Osteocyte (in vitro differentiated cells): Measurements from ENCODE around the gene ALDH16A1. TPM values are rescaled to one million over a fixed set of nuclear protein-coding genes. Genes with fewer than 3 reads are reported as not detected.

Experiments used
- DNase-seq: peaks from one replicate; pipeline ENCODE4 v3.0.0; 2021; ENCODE audit warnings: mixed read lengths; ENCODE audit not compliant: unreplicated experiment; ENCODE audit errors: extremely low spot score
- H3K27ac Mint-ChIP-seq: one replicate; pipeline ENCODE4 v1.8.0; 2021; ENCODE audit warnings: mild to moderate bottlenecking, mixed read lengths; ENCODE audit not compliant: unreplicated experiment
- H3K27me3 Mint-ChIP-seq: one replicate; pipeline ENCODE4 v1.8.0; 2021; ENCODE audit warnings: mixed read lengths; ENCODE audit not compliant: unreplicated experiment
- H3K36me3 Mint-ChIP-seq: one replicate; pipeline ENCODE4 v1.8.0; 2021; ENCODE audit warnings: mixed read lengths; ENCODE audit not compliant: unreplicated experiment
- H3K4me1 Mint-ChIP-seq: one replicate; pipeline ENCODE4 v1.8.0; 2021; ENCODE audit warnings: mixed read lengths; ENCODE audit not compliant: unreplicated experiment
- H3K4me3 Mint-ChIP-seq: one replicate; pipeline ENCODE4 v1.8.0; 2021; ENCODE audit warnings: mild to moderate bottlenecking, moderate library complexity, mixed read lengths; ENCODE audit not compliant: unreplicated experiment
- H3K9me3 Mint-ChIP-seq: one replicate; pipeline ENCODE4 v1.8.0; 2021; ENCODE audit warnings: mixed read lengths; ENCODE audit not compliant: unreplicated experiment
- microRNA-seq: library from miRNA; unstranded; fragments of <30 nt; microRNA quantifications from one replicate; pipeline ENCODE4 v1.1.0, GENCODE V29; 2020; ENCODE audit not compliant: unreplicated experiment
- total RNA-seq: library from RNA; stranded (reverse); gene quantifications from 2 replicates; pipeline ENCODE4 v1.2.1, GENCODE V29; 2021
- TF ChIP-seq, protein P1 (sequence below): fragments of 200-600 bp; sonication (generic); IDR thresholded peaks from 2 replicates; pipeline ENCODE4 v1.5.0; 2021; ENCODE audit warnings: antibody characterized with exemption, mild to moderate bottlenecking, moderate library complexity

The ALDH16A1 gene
- total RNA-seq, 1 donor from 2014 or later, result 31.8 TPM

DNA sequence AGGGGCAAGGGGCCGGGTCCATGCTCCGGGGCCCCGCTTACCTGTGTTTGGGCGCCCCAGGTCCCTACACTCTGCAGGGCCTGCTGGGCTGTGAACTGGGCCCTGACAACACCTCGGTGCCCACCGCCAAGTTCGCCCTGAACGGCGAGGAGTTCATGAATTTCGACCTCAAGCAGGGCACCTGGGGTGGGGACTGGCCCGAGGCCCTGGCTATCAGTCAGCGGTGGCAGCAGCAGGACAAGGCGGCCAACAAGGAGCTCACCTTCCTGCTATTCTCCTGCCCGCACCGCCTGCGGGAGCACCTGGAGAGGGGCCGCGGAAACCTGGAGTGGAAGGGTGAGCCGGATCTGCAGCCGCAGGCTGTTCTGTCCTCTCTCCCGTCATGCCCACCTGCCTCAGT is 61.1 kb downstream of the ALDH16A1 start:
- DNase-seq, result no peak
- peak overlapping the region; percentile 78 for H3K4me3 Mint-ChIP-seq
- H3K9me3 Mint-ChIP-seq, result no peaks in the 10 kb centered on the region
- peaks cover 20% of the 10 kb centered on the region for H3K36me3 Mint-ChIP-seq
- no peaks in the 10 kb centered on the region for H3K27me3 Mint-ChIP-seq
- TF ChIP-seq, protein P1, sequence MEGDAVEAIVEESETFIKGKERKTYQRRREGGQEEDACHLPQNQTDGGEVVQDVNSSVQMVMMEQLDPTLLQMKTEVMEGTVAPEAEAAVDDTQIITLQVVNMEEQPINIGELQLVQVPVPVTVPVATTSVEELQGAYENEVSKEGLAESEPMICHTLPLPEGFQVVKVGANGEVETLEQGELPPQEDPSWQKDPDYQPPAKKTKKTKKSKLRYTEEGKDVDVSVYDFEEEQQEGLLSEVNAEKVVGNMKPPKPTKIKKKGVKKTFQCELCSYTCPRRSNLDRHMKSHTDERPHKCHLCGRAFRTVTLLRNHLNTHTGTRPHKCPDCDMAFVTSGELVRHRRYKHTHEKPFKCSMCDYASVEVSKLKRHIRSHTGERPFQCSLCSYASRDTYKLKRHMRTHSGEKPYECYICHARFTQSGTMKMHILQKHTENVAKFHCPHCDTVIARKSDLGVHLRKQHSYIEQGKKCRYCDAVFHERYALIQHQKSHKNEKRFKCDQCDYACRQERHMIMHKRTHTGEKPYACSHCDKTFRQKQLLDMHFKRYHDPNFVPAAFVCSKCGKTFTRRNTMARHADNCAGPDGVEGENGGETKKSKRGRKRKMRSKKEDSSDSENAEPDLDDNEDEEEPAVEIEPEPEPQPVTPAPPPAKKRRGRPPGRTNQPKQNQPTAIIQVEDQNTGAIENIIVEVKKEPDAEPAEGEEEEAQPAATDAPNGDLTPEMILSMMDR, result no peak
- peaks cover 28% of the 10 kb centered on the region for H3K4me1 Mint-ChIP-seq
- no peak overlapping the region for H3K27ac Mint-ChIP-seq

DNA sequence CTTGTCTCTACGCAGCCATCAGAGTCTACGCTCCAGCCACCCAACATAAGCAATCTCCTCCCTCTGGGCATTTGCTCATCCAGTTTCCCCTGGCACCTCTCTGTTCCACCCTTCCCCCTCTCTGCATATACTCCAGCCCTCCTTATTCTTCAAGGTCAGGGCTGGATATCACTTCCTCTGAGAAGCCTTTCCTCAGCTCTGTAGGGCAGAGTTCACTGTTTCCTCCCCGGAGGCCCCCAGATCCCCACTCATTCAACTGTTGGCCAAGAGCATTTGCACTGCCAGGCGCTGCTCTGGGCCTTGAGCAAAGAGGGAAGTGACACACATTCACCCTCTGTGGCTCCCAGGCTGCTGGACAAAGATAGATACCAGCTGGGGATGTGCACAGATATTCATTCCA is 62.7 kb downstream of the ALDH16A1 start:
- DNase-seq, result no peak
- peaks cover 28% of the 10 kb centered on the region for H3K4me1 Mint-ChIP-seq
- H3K9me3 Mint-ChIP-seq, result no peaks in the 10 kb centered on the region
- H3K4me3 Mint-ChIP-seq, result no peak overlapping the region
- peaks cover 28% of the 10 kb centered on the region for H3K36me3 Mint-ChIP-seq
- no peaks in the 10 kb centered on the region for H3K27me3 Mint-ChIP-seq
- H3K27ac Mint-ChIP-seq, result no peak overlapping the region
- TF ChIP-seq, protein P1, result no peak

DNA sequence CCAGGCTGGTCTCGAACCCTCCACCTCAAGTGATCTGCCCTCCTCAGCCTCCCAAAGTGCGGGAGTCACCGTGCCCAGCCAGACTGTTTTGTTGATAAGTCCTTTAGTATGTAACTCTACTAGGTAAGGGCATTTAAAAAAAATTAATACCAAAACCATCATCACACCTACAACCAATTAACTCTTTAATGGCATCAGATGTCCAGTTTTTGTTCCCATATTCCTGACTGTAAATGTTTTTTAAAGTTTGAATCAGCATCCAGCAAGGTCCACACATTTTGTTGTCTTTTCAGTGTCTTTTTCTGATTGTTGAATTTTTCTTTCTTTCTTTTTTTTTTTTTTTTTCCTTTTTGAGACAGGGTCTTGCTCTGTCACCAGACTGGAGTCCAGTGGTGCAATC is 65.0 kb downstream of the ALDH16A1 start:
- no peak overlapping the region for H3K4me3 Mint-ChIP-seq
- peaks cover 16% of the 10 kb centered on the region for H3K4me1 Mint-ChIP-seq
- no peaks in the 10 kb centered on the region for H3K9me3 Mint-ChIP-seq

More for the DNA sequence above, 65.0 kb downstream of the ALDH16A1 start:
- TF ChIP-seq, protein P1, result no peak
- Mint-ChIP-seq H3K36me3 (peaks cover 30% of the 10 kb centered on the region), H3K27me3 (no peaks in the 10 kb centered on the region), H3K27ac (no peak overlapping the region)
- DNase-seq, result no peak

Small RNAs within 50 kb of the gene (microRNA-seq; reads per million reads assigned to microRNA genes)
- gene MIR150, result not detected

Other genes starting within 250 kb of the ALDH16A1 start
- 5.3 and 6.0 TPM in 2 replicates for gene SLC6A16, start 128.0 kb upstream of the ALDH16A1 start, total RNA-seq
- not detected in 2 replicates for gene CD37, start 117.8 kb upstream of the ALDH16A1 start, total RNA-seq
- 93.8 and 98.0 TPM in 2 replicates for gene TEAD2, start 90.8 kb upstream of the ALDH16A1 start, total RNA-seq
- gene DKKL1, start 89.3 kb upstream of the ALDH16A1 start, total RNA-seq, result 1.6 and 4.4 TPM in 2 replicates
- gene KASH5, start 65.0 kb upstream of the ALDH16A1 start, total RNA-seq, result not detected in 2 replicates
- not detected in 2 replicates for gene PTH2, start 29.8 kb upstream of the ALDH16A1 start, total RNA-seq
- not detected in 2 replicates for gene GFY, start 27.8 kb upstream of the ALDH16A1 start, total RNA-seq
- 0.34 and 0.54 TPM in 2 replicates for gene SLC17A7, start 11.7 kb upstream of the ALDH16A1 start, total RNA-seq
- 80.2 and 84.5 TPM in 2 replicates for gene PIH1D1, start 1.4 kb upstream of the ALDH16A1 start, total RNA-seq
- 10.8 and 11.3 TPM in 2 replicates for gene FLT3LG, start 21.0 kb downstream of the ALDH16A1 start, total RNA-seq
- gene RPL13A, start 34.4 kb downstream of the ALDH16A1 start, total RNA-seq, result 2,592 and 2,617 TPM in 2 replicates
- gene RPS11, start 43.2 kb downstream of the ALDH16A1 start, total RNA-seq, result 1,892 and 1,912 TPM in 2 replicates
- 253 and 278 TPM in 2 replicates for gene FCGRT, start 59.4 kb downstream of the ALDH16A1 start, total RNA-seq
- gene RCN3, start 74.8 kb downstream of the ALDH16A1 start, total RNA-seq, result 81.3 and 85.0 TPM in 2 replicates
- gene NOSIP, start 127.3 kb downstream of the ALDH16A1 start, total RNA-seq, result 58.7 and 66.2 TPM in 2 replicates
- 0.32 and 0.52 TPM in 2 replicates for gene PRRG2, start 128.1 kb downstream of the ALDH16A1 start, total RNA-seq
- gene PRR12, start 138.0 kb downstream of the ALDH16A1 start, total RNA-seq, result 31.6 and 32.9 TPM in 2 replicates
- gene RRAS, start 186.9 kb downstream of the ALDH16A1 start, total RNA-seq, result 67.4 and 67.7 TPM in 2 replicates
- 74.9 and 81.9 TPM in 2 replicates for gene SCAF1, start 189.0 kb downstream of the ALDH16A1 start, total RNA-seq
- 80.9 and 88.9 TPM in 2 replicates for gene IRF3, start 212.6 kb downstream of the ALDH16A1 start, total RNA-seq
- gene BCL2L12, start 212.7 kb downstream of the ALDH16A1 start, total RNA-seq, result 23.6 and 29.3 TPM in 2 replicates
- gene PRMT1, start 224.0 kb downstream of the ALDH16A1 start, total RNA-seq, result 121 and 126 TPM in 2 replicates
- 0.73 and 1.5 TPM in 2 replicates for gene ADM5, start 236.4 kb downstream of the ALDH16A1 start, total RNA-seq
- 44.2 and 48.8 TPM in 2 replicates for gene CPT1C, start 237.9 kb downstream of the ALDH16A1 start, total RNA-seq